DMS53 (cell line): Measurements from ENCODE around the gene HBEGF.

Experiments
- DNase-seq: peaks from one replicate; lab custom pipeline; 2025; lab: John Stamatoyannopoulos, UW

Gene HBEGF

DNA sequence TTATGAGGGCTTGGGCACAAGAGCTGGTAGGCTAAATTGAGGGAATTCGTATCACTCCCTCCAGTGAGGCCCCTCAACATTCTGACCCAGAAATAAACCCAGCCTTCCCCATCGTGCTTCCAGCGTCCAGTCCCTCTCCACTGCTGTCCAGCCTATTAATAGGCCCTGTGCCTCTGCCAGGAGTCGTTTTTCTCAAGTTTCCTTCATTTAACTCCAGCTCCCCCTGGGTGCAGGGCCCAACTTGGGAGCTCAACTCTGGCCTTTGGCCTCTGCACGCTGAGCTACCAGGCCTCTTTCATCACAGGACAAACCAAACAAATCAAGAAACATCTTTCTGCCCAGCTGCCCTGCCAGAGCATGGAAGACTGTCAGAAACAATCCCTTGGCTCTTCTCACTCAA, 10.0 kb downstream of the HBEGF start:
- DNase-seq: no peak

DNA sequence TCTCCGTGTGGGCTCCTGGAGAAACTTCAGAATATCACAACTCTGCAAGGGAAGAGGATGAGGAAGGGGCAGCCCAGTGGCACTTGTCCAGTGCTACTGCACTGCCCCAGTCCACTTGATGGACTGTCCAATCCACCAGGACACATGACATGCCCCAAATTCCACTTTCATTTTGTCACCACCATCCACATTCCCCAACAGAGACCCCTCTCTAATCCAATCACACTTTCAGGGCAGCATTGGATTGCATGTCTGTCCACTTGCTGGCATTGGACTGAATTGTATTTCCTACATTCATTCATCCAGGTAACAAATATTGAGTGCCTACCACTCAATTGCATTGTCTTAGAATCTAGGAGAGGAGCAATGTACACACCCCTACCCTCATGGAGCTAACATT, 14.8 kb downstream of the HBEGF start:
- DNase-seq: no peak

DNA sequence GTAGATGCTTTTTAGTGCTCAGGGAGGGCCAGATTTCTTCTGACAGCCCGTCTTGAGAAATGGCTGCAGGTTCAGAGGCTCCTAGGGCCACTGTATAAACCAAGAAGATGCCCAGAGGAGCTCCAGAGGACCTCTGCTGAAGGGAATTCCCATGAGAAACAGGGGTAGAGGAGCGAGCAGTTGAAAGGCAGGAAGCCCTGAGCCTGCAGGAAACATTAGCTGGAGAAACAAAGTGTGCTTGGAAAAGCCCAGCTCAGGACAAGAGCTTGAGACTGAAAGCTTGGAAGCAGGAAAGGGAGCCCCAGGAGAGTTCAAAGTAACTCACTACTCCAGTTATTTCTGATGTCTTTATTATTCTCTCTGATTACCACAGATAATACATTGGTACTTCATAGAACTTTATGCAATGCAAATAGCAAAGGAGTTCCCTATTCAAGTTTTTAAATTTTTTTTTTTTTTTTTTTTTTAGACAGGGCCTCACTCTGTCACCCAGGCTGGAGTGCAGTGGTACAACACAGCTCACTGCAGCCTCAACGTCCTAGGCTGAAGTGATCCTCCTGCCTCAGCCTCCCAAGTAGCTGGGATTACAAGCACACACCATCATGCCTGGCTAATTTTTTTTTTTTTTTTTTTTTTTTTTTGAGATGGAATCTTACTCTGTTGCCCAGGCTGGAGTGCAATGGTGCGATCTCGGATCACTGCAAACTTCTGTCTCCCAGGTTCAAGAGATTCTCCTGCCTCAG, 16.5 kb downstream of the HBEGF start:
- no peak for DNase-seq

DNA sequence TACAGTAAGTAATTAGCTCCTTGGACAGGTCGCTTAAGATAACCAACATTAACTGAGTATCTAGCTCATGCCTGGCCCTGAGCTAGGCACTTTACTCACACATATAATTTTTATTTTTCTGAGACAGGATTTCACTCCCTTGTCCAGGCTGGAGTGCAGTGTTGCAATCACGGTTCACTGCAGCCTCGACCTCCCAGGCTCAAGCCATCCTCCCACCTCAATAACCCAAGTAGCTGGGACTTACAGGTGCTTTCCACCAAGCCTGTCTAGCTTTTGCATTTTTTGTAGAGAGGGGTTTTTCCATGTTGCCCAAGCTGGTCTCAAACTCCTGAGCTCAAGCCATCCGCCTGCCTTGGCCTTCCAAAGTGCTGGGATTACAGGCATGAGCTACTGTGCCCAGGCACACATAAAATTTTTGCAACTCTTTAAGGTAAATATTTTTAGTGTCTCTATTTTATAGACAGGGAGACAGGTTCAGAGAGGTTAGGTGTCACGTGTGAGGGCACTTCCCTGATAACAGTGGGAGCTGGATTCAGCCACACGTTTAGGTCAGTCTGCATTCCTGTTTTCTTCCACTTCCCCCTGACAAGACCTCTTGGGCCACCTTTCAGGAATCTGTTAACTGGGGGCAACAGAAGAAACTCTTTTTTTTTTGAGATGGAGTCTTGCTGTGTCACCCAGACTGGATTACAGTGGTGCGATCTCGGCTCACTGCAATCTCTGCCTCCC, 18.2 kb downstream of the HBEGF start:
- no peak for DNase-seq

DNA sequence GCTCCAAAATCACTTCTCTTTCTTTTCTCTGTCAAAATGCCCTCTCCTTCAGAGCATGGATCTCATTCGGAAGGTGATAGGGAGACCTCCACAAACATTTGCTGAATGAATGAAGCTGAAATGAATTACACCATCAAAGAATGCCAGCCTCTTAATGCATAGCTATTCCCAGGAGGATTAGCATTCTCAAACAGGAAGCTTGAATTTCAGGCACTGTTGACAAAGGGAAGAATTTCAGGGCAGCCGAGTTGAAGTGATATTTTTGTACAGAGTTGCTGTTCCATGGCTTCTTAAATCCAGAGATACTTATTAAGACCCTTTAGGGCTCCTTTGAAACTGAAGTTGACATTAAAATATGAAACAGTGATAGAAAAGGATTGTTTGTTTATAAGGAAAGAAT, 18.8 kb downstream of the HBEGF start:
- peak; percentile 50 for DNase-seq

DNA sequence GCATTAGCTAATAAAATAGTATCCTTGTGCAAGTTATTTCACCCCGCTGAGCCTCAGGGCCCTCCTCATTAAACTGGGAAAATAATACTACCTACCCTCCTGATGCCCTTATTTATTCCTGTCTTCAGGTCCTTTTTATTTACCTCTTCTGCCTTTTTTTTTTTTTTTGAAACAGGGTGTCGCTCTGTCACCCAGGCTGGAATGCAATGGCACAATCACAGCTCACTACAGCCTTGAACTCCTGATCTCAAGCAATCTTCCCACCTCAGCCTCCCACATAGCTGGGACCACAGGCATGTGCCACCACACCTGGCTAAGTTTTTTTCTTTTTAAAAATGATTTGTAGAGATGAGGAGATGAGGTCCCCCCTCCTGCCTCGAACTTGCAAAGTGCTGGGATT, 20.9 kb downstream of the HBEGF start:
- DNase-seq: no peak

DNA sequence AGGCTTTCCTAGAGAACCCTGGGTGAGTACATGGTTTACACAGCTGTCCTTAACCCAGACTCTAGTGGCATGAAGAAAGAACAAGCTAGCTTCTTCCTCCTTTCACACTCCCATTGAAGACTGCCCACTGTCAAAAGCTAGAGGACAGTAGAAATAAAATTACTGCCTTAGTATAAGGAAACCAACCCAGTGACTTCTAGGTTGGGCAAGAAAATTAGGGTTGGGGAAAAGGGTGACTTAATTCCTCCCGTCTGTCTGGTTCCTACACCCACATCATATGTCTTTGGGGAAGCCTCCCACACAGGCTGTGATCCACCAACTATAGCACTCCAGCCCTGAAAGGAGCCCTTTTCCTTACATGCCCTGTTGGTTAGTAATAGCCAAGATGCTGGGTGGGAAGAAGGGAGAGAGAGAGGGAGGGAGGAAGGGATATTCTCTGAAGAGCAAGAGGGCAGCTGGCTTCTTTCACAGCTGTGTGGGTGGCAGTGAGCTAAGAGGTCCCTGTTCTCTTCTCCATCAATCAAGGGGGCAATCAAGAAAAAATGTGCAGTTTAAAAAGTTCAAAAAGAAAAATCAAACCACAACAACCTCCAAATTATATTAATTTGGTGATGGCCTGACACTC, 21.7 kb downstream of the HBEGF start:
- no peak for DNase-seq

DNA sequence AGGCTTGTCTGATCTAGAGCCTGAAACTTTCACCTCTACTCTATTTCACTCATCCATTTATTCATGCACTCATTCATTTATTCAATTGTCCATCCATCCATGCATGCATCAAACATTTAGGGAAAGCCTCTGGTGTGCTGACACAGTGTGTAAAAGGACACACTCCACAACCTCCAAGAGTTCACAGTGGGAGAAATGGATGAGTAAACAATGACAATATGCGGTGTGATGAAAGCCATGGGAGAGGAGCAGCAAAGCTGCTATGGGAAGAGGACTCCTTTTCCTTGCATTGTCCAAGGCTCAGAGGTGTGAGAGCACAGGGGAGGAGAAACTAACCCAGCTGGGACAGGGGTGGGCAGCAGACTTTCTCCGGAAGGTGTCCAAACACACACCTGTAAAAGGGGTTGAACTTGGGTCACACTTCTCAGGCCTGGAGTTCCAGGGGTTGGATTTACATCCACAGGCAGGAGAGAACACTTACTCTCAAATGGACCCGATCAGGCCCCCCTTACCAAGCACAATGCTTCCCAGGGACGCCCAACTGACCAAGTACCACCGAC, 22.3 kb downstream of the HBEGF start:
- DNase-seq: peak; percentile 51

DNA sequence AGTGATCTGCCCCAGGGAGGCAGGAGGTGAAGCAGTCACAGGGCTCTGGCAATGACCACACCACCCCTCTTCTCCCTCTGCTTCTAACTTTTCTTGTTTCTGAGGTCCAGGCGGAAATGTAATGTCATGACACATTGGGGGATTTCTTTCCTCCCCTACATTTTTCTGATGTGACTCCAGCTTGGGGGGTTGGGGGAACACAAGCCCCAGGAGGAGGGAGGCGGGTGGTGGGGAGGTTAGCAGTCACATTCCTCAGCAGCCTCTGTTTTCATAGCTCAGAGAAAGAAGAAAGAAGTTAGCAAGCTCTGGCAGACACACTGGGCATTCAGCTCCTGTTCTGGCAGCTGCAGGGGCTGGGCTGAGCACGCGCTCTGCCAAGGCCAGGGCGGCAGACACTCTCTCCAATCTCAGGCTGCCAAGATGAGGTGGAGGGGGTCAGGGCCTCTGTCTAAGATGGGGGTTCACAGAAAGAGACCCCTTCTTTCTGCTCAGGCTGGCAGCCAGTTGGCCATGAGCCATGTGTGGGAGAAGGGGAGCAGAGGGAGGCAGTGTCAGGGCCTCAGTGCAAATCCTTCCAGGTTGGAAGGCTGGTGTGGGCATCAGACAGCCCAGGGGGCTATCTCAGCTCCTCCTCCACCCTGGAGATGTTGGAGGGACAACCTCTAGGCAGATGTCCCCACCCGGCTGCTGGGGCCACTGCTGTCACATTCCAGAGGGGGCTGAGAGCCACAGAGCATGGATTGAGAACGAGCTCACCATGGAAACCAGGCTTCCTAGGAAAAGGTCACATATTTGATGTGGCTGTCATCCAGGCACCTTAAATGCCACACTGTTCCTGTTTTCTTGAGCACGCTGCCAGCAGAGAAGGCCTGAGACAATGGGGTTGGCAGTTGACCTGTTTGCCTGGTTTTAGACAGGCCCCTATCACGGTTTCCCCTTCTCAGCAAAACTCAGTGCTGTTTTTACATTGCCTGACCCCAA, 23.4 kb downstream of the HBEGF start:
- DNase-seq: peak; percentile 60

DNA sequence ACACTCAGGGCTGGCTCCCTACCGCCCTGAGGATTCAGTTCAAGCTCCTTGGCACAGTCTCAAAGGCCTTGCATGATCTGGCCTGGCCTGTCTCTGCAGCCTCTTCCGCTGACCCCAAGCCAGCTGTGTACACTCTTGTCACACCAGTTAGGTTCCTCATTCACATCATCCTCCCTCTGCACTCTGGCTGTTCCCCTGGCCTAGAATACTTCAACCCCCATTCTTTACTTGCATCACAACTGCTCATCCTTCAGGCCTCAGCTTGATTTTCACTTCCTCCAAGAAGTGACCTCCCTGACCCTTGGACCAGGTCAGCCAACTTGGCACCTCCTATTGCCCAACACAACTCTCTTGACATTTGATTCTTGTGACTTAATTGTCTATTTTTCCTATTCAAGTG, 24.6 kb downstream of the HBEGF start:
- DNase-seq: no peak

DNA sequence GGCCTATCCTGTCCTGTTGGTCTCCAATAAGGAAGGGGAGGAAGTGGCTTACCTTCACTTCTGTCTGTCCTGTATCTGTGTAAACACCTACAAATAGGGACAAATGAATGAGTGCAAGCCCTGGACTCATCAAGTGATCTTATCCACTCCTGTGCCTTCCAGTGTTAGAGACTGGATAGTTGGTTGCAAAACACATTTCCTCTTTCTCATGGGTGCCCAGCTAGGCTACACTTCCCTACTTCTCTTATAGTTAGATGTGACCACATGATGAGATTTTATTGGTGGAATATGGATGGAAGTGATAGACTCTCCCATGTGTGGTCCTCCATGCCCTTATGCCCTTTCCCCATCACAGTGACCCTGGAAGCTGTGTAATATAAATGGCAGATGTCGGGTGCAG, 26.6 kb downstream of the HBEGF start:
- no peak for DNase-seq

DNA sequence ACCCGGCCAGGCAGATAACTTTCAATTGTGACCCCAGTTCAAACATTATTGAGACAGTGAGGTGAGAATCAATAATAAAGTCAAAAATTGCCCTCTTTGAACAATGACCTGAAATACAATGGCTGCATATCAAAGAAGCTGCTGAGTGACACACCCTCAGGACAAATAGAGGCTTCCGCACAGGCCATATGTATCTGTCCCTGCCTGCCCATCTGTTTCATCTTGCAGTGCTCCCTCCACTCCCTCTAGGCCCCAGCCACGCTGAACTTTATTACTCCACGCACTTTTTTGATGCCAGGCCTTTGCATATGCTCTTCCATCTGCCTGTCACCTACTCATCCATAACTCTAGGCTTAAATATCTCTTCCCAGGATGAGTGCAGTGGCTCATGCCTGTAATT, 27.6 kb downstream of the HBEGF start:
- DNase-seq: no peak

DNA sequence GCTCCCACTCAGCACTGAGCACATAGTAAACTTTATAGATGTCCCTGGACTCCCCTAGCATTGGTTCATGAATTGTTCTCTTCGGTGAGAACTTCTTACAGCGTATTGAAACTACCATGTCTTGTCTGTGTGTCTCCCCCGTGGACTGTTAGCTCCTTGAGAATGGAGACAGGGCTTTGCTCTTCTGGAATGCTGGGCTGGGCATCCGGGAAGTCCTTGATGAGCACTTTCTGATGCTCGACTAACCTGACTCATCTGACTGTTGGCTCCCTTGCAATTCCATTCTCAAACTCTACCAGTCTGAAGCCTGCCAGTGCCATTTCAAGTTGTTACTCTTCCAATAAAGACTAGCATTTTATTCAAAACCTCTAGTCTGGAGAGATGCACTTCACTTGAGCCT, 28.5 kb downstream of the HBEGF start:
- DNase-seq: no peak

DNA sequence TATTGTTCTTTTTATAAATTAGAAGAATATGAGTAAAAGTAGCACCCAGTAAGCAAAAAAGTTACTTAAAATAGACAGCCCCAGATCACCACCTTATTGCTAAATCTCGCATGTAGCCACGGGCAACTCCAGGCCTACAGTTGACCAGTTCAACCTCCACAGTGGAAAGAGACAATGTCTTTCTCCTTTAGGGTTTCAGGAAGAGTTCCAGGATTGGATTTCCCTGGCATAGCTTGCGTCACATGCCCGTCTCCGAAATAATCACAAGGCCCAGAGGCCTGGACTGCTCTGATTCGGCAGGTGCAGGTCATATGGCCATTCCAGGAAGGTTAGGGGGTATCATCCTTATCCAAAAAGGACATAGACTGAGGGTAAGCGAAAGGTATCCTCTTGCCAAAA, 33.6 kb downstream of the HBEGF start:
- DNase-seq: no peak

DNA sequence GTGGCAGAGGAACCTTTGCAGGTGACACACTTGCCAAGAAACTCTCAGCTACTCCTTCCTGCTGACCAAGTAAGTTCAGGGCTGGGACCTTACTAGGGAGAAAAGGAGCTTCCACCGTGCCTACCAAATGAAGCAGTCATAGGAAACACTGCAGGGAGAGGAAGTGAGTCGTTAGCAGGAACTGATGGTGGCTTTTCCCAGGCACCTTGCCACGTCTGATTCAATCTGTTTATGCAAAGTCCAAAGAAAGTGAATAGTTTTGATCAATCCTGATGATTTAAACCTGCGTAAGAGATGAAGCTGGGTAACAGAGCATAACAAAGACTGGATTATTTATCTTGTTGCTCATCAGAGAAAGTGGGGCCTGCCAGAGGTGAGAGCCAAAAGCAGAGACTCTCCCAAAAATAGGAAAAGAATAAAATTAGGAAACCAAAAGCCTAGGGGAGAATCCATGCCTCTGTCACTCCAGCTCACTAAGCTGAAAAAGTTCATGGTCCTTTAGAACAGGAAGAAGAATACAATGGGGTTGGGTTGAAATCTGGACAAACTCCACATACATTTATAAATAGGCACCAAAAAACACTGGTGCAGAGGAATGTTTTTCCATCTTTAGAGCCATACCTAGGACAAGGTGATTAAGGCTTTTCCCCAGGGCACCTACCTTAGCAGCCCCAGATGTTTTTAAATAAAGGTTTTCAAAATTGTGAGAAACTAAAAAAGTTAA, 34.2 kb downstream of the HBEGF start:
- DNase-seq: peak; percentile 20

DNA sequence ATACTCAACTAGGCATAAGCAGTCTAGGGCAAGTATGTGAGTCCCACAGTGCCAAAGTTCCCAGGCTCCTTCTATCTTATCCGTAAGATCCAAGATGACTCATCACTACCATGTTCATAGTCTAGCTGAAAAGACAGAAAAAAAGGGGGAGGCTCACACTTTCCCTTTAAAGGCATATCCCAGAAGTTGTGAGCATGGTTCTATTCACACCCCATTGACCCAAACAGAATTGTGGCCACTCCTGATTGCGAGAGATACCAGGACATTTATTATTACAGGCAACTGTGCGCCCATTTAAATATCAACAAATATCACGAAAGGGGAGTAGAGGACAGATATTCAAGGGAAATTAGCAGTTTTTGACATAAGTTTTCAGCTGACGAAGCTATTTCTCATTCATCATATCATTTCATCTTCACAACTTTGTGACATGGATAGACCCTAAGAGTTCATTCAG, 35.4 kb downstream of the HBEGF start:
- no peak for DNase-seq

DNA sequence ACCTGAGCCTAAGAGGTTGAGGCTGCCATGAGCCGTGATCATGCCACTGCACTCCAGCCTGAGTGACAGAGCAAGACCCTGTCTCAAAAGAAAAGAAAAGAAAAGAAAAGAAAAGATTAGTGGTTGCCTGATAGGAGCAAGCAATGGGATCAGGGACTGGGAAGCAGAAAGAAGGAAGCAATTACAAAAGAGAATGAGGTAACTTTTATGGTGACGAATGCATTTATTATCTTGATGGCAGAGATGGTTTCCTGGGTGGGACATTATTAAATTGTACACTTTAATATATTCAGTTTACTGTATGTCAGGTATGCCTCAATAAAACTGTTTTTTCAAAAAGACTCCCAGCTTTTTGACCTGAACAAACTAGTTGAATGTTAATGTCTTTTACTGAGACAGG, 36.0 kb downstream of the HBEGF start:
- no peak for DNase-seq

DNA sequence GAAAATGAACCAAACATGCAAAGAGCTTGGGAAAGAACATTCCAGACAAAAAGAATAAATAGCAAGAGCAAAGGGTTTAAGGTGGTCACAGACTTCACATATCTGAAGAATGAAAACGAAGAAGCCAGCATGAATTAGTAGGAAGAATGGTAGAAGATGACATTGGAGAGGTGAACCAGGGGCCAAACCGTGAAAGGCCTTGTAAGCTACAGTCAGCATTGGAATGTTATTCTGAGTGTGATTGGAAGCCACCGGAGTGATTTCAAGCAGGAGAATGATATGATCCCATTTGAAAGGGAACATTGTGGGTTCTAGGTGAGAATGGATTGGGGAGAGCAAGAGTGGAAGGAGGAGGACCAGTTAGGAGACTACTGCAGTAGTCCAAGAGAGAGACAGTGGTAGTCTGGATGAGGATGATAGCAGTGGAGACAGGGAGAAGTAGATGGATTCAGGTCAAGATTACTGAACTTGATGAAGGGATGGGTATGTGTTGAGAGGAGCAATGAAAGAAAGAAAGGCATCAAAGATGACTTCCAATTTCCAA, 36.6 kb downstream of the HBEGF start:
- no peak for DNase-seq

DNA sequence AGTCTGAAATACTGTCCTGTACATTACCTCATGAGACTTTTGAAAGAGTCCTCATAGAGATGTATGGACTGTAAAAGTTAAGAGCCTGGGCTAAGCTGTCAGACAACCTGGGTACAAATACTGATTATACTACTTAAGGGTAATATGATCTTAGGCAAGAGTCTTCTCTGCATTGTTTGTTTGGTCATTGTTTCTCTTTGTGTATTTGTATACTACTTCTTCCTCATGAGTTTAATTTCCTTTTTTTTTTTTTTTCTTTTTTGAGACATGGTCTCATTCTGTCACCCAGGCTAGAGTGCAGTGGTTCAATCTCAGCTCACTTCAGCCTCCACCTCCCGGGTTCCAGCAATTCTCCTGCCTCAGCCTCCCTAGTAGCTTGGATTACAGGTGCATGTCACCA, 40.9 kb downstream of the HBEGF start:
- DNase-seq: no peak

DNA sequence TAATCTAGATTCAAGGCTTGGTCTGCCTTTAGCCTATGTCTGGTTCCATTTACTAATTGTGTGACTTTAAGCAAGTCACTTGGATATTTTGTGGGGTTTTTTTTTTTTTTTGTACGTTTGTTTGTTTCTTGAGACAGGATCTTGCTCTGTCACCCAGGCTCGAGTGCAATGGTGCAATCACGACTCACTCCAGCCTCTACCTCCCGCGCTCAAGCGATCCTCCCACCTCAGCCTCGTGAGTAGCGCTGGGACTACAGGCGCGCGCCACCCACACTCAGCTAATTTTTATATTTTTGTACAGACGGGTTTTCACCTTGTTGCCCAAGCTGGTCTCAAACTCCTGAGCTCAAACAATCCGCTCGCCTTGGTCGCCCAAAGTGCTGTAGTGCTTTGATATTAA, 42.4 kb downstream of the HBEGF start:
- no peak for DNase-seq
